ENCODE results near the gene LRRC74A. TPM values are rescaled to one million over a fixed set of nuclear protein-coding genes. Genes with fewer than 3 reads are reported as not detected.

Gene LRRC74A
- total RNA-seq, 1 donor from 2014 or later = not detected

- H3K4me1 ChIP-seq (ENCODE audit: control insufficient read depth in 3 of 3, insufficient read depth in 3 of 3, low read length in 3 of 3) = peaks cover 30 to 42% (median 31%) of the 10 kb centered on the region in 3 donors
- H3K9me3 ChIP-seq (ENCODE audit: control insufficient read depth in 3 of 3, low read length in 3 of 3) = no peaks in the 10 kb centered on the region
- H3K36me3 ChIP-seq (ENCODE audit: control insufficient read depth in 3 of 3, insufficient read depth in 3 of 3, low read length in 3 of 3) = peaks cover 27 to 38% (median 32%) of the 10 kb centered on the region in 3 donors
- peak overlapping the region; percentile 62 for H3K27ac ChIP-seq (ENCODE audit: low read depth, low read length)
- no peak overlapping the region for H3K4me3 ChIP-seq (ENCODE audit: low read length in 3 of 3)
- no peaks in the 10 kb centered on the region for H3K27me3 ChIP-seq (ENCODE audit: control insufficient read depth in 3 of 3, insufficient read depth in 3 of 3, low read length in 3 of 3)
- H3K9ac ChIP-seq (ENCODE audit: low read depth in 1 of 3, low read length in 3 of 3) = no peak overlapping the region
These were observed 43.9 kb upstream of the LRRC74A start for GRCh38 chr14:76782115-76782884.

GRCh38 chr14:76782885-76783566 is 43.2 kb upstream of the LRRC74A start:
- Histone ChIP-seq H3K36me3 (ENCODE audit: control insufficient read depth in 3 of 3, insufficient read depth in 3 of 3, low read length in 3 of 3) (peaks cover 32 to 45% (median 40%) of the 10 kb centered on the region in 3 donors), H3K4me3 (ENCODE audit: low read length in 3 of 3) (no peak overlapping the region), H3K27ac (ENCODE audit: low read depth, low read length) (peak overlapping the region; percentile 62)

GRCh38 chr14:76784266-76784874 is 41.8 kb upstream of the LRRC74A start:
- H3K36me3 ChIP-seq (ENCODE audit: control insufficient read depth in 3 of 3, insufficient read depth in 3 of 3, low read length in 3 of 3) = peaks cover 44 to 52% (median 49%) of the 10 kb centered on the region in 3 donors
- H3K9me3 ChIP-seq (ENCODE audit: control insufficient read depth in 3 of 3, low read length in 3 of 3) = no peaks in the 10 kb centered on the region
- no peaks in the 10 kb centered on the region for H3K27me3 ChIP-seq (ENCODE audit: control insufficient read depth in 3 of 3, insufficient read depth in 3 of 3, low read length in 3 of 3)
- H3K27ac ChIP-seq (ENCODE audit: low read depth, low read length) = peak overlapping the region; percentile 62
- peak overlapping the region in 1 of 3 donors; percentile 11 for H3K9ac ChIP-seq (ENCODE audit: low read depth in 1 of 3, low read length in 3 of 3)
- peak overlapping the region in 1 of 3 donors; percentile 29 for H3K4me3 ChIP-seq (ENCODE audit: low read length in 3 of 3)
- H3K4me1 ChIP-seq (ENCODE audit: control insufficient read depth in 3 of 3, insufficient read depth in 3 of 3, low read length in 3 of 3) = peaks cover 30 to 42% (median 31%) of the 10 kb centered on the region in 3 donors

More at GRCh38 chr14:76782885-76783566, 43.2 kb upstream of the LRRC74A start:
- Histone ChIP-seq H3K9me3 (ENCODE audit: control insufficient read depth in 3 of 3, low read length in 3 of 3) (no peaks in the 10 kb centered on the region), H3K4me1 (ENCODE audit: control insufficient read depth in 3 of 3, insufficient read depth in 3 of 3, low read length in 3 of 3) (peaks cover 30 to 42% (median 31%) of the 10 kb centered on the region in 3 donors), H3K9ac (ENCODE audit: low read depth in 1 of 3, low read length in 3 of 3) (peak overlapping the region in 2 of 3 donors; percentile 5 to 51), H3K27me3 (ENCODE audit: control insufficient read depth in 3 of 3, insufficient read depth in 3 of 3, low read length in 3 of 3) (no peaks in the 10 kb centered on the region)

GRCh38 chr14:76784881-76785280 is 41.3 kb upstream of the LRRC74A start:
- H3K36me3 ChIP-seq (ENCODE audit: control insufficient read depth in 3 of 3, insufficient read depth in 3 of 3, low read length in 3 of 3) = peaks cover 45 to 53% (median 48%) of the 10 kb centered on the region in 3 donors
- H3K4me1 ChIP-seq (ENCODE audit: control insufficient read depth in 3 of 3, insufficient read depth in 3 of 3, low read length in 3 of 3) = peaks cover 30 to 42% (median 31%) of the 10 kb centered on the region in 3 donors
- no peak overlapping the region for H3K27ac ChIP-seq (ENCODE audit: low read depth, low read length)
- no peak overlapping the region for H3K4me3 ChIP-seq (ENCODE audit: low read length in 3 of 3)
- H3K9ac ChIP-seq (ENCODE audit: low read depth in 1 of 3, low read length in 3 of 3) = no peak overlapping the region
- no peaks in the 10 kb centered on the region for H3K27me3 ChIP-seq (ENCODE audit: control insufficient read depth in 3 of 3, insufficient read depth in 3 of 3, low read length in 3 of 3)
- no peaks in the 10 kb centered on the region for H3K9me3 ChIP-seq (ENCODE audit: control insufficient read depth in 3 of 3, low read length in 3 of 3)

- H3K4me1 ChIP-seq (ENCODE audit: control insufficient read depth in 3 of 3, insufficient read depth in 3 of 3, low read length in 3 of 3) = peaks cover 15 to 28% (median 22%) of the 10 kb centered on the region in 3 donors
- H3K36me3 ChIP-seq (ENCODE audit: control insufficient read depth in 3 of 3, insufficient read depth in 3 of 3, low read length in 3 of 3) = peaks cover 52 to 61% (median 52%) of the 10 kb centered on the region in 3 donors
- no peak overlapping the region for H3K4me3 ChIP-seq (ENCODE audit: low read length in 3 of 3)
- no peaks in the 10 kb centered on the region for H3K9me3 ChIP-seq (ENCODE audit: control insufficient read depth in 3 of 3, low read length in 3 of 3)
- H3K27me3 ChIP-seq (ENCODE audit: control insufficient read depth in 3 of 3, insufficient read depth in 3 of 3, low read length in 3 of 3) = no peaks in the 10 kb centered on the region
- H3K9ac ChIP-seq (ENCODE audit: low read depth in 1 of 3, low read length in 3 of 3) = no peak overlapping the region
- no peak overlapping the region for H3K27ac ChIP-seq (ENCODE audit: low read depth, low read length)
These were observed 39.6 kb upstream of the LRRC74A start for GRCh38 chr14:76786601-76787000.

GRCh38 chr14:76792422-76792821 is 33.8 kb upstream of the LRRC74A start:
- peaks cover 30 to 48% (median 36%) of the 10 kb centered on the region in 3 donors for H3K36me3 ChIP-seq (ENCODE audit: control insufficient read depth in 3 of 3, insufficient read depth in 3 of 3, low read length in 3 of 3)

GRCh38 chr14:76793324-76793723 is 32.9 kb upstream of the LRRC74A start:
- Histone ChIP-seq H3K36me3 (ENCODE audit: control insufficient read depth in 3 of 3, insufficient read depth in 3 of 3, low read length in 3 of 3) (peaks cover 29 to 39% (median 34%) of the 10 kb centered on the region in 3 donors), H3K27ac (ENCODE audit: low read depth, low read length) (no peak overlapping the region), H3K4me3 (ENCODE audit: low read length in 3 of 3) (no peak overlapping the region), H3K27me3 (ENCODE audit: control insufficient read depth in 3 of 3, insufficient read depth in 3 of 3, low read length in 3 of 3) (no peaks in the 10 kb centered on the region), H3K4me1 (ENCODE audit: control insufficient read depth in 3 of 3, insufficient read depth in 3 of 3, low read length in 3 of 3) (no peaks in the 10 kb centered on the region), H3K9ac (ENCODE audit: low read depth in 1 of 3, low read length in 3 of 3) (no peak overlapping the region), H3K9me3 (ENCODE audit: control insufficient read depth in 3 of 3, low read length in 3 of 3) (no peaks in the 10 kb centered on the region)

More at GRCh38 chr14:76792422-76792821, 33.8 kb upstream of the LRRC74A start:
- no peaks in the 10 kb centered on the region for H3K4me1 ChIP-seq (ENCODE audit: control insufficient read depth in 3 of 3, insufficient read depth in 3 of 3, low read length in 3 of 3)
- H3K9ac ChIP-seq (ENCODE audit: low read depth in 1 of 3, low read length in 3 of 3) = no peak overlapping the region
- H3K27ac ChIP-seq (ENCODE audit: low read depth, low read length) = no peak overlapping the region
- no peak overlapping the region for H3K4me3 ChIP-seq (ENCODE audit: low read length in 3 of 3)
- H3K9me3 ChIP-seq (ENCODE audit: control insufficient read depth in 3 of 3, low read length in 3 of 3) = no peaks in the 10 kb centered on the region
- no peaks in the 10 kb centered on the region for H3K27me3 ChIP-seq (ENCODE audit: control insufficient read depth in 3 of 3, insufficient read depth in 3 of 3, low read length in 3 of 3)

- Histone ChIP-seq H3K4me1 (ENCODE audit: control insufficient read depth in 3 of 3, insufficient read depth in 3 of 3, low read length in 3 of 3) (no peaks in the 10 kb centered on the region), H3K36me3 (ENCODE audit: control insufficient read depth in 3 of 3, insufficient read depth in 3 of 3, low read length in 3 of 3) (peaks cover 27 to 35% (median 28%) of the 10 kb centered on the region in 3 donors), H3K9me3 (ENCODE audit: control insufficient read depth in 3 of 3, low read length in 3 of 3) (no peaks in the 10 kb centered on the region)
These were observed 32.3 kb upstream of the LRRC74A start for GRCh38 chr14:76793956-76794355.

GRCh38 chr14:76806446-76806845 is 19.8 kb upstream of the LRRC74A start:
- Histone ChIP-seq H3K4me1 (ENCODE audit: control insufficient read depth in 3 of 3, insufficient read depth in 3 of 3, low read length in 3 of 3) (peaks cover 4 to 10% (median 6%) of the 10 kb centered on the region in 3 donors), H3K27me3 (ENCODE audit: control insufficient read depth in 3 of 3, insufficient read depth in 3 of 3, low read length in 3 of 3) (no peaks in the 10 kb centered on the region), H3K9me3 (ENCODE audit: control insufficient read depth in 3 of 3, low read length in 3 of 3) (no peaks in the 10 kb centered on the region), H3K9ac (ENCODE audit: low read depth in 1 of 3, low read length in 3 of 3) (no peak overlapping the region), H3K36me3 (ENCODE audit: control insufficient read depth in 3 of 3, insufficient read depth in 3 of 3, low read length in 3 of 3) (peaks cover 50 to 63% (median 57%) of the 10 kb centered on the region in 3 donors), H3K27ac (ENCODE audit: low read depth, low read length) (no peak overlapping the region), H3K4me3 (ENCODE audit: low read length in 3 of 3) (no peak overlapping the region)

More at GRCh38 chr14:76793956-76794355, 32.3 kb upstream of the LRRC74A start:
- no peak overlapping the region for H3K4me3 ChIP-seq (ENCODE audit: low read length in 3 of 3)
- no peak overlapping the region for H3K9ac ChIP-seq (ENCODE audit: low read depth in 1 of 3, low read length in 3 of 3)
- H3K27me3 ChIP-seq (ENCODE audit: control insufficient read depth in 3 of 3, insufficient read depth in 3 of 3, low read length in 3 of 3) = no peaks in the 10 kb centered on the region
- H3K27ac ChIP-seq (ENCODE audit: low read depth, low read length) = no peak overlapping the region

Data from skeletal muscle tissue (tissue), 4 donors.